Stimulated activated CD4-positive, alpha-beta T cell treated with anti-CD3 and anti-CD28 coated beads, Interleukin-12 subunit alpha, Interleukin-12 subunit beta, amount 100 ng/mL, for 24 hours (primary cell): Measurements from ENCODE around the gene WARS2.

Experiments used
- DNase-seq, 2 experiments: peaks; one replicate each; pipeline ENCODE4 v3.0.0-alpha.2; 2020; ENCODE audit warnings: low read depth in 2 of 2

WARS2 gene

DNA sequence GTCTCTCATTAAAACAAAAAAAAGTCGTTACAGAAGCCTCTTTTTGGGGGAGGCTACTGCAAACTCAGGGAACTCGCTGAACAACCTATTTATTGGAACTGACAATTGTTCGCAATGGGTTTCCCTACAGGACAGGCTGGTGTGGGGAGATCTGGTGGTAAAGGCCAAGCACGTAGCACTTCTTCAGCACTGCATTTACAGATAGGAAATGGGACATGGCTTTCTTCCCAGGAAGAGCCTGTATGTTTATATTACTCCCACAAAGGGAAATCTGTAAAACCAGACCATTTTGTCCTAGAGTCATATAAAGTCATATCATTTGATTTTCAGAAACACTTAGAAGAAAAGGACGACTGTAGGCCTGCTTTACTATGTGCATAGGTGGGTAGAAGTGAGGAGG, 113.5 kb downstream of the WARS2 start:
- DNase-seq: no peak

DNA sequence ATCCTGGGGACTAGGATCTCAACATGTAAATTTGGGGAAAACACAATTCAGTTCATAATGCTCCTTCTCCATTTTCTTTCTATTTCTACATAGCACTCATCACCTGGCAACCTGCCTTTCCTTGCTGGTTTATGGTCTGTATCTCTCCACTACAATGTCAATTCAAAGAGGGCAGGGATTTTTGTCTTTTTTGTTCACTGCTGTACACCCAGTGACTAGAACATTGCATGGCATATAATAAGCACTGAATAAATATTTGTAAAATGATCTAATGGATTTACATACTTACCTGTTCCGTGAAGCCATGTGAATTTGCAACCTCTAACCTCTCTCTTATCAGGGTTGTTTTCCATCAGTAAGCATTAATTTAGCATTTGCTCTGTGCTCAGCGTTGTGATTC, 124.9 kb downstream of the WARS2 start:
- no peak for DNase-seq

GRCh38 chr1:119012383-119012782, 128.1 kb downstream of the WARS2 start:
- DNase-seq: no peak

GRCh38 chr1:119011706-119012105, 128.7 kb downstream of the WARS2 start:
- no peak for DNase-seq

GRCh38 chr1:119011116-119011515, 129.3 kb downstream of the WARS2 start:
- DNase-seq: no peak

DNA sequence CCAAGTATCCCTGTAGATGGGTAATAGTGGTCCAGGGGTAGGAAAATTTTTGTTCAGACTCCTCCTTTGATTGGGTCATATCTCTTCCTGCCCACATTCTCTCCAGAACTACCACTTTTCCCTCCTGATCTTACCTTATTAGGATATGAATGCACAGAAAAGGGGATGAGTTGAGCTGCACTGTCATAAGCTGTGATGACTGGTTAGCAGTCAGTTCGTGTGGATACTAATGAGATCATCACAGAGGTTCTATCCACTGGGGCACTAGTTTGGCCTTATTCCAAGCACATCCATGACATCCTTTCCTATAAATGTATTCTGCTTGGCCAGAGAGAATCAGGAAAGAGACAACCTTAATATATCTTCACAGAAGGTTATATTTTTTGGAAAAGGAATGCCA, 130.3 kb downstream of the WARS2 start:
- DNase-seq: no peak

GRCh38 chr1:119009312-119009655, 131.2 kb downstream of the WARS2 start:
- DNase-seq: no peak

GRCh38 chr1:119008483-119009311, 131.8 kb downstream of the WARS2 start:
- no peak for DNase-seq

GRCh38 chr1:119007670-119008482, 132.6 kb downstream of the WARS2 start:
- DNase-seq: no peak

- no peak for DNase-seq
These were observed 133.1 kb downstream of the WARS2 start for GRCh38 chr1:119007339-119007669.

DNA sequence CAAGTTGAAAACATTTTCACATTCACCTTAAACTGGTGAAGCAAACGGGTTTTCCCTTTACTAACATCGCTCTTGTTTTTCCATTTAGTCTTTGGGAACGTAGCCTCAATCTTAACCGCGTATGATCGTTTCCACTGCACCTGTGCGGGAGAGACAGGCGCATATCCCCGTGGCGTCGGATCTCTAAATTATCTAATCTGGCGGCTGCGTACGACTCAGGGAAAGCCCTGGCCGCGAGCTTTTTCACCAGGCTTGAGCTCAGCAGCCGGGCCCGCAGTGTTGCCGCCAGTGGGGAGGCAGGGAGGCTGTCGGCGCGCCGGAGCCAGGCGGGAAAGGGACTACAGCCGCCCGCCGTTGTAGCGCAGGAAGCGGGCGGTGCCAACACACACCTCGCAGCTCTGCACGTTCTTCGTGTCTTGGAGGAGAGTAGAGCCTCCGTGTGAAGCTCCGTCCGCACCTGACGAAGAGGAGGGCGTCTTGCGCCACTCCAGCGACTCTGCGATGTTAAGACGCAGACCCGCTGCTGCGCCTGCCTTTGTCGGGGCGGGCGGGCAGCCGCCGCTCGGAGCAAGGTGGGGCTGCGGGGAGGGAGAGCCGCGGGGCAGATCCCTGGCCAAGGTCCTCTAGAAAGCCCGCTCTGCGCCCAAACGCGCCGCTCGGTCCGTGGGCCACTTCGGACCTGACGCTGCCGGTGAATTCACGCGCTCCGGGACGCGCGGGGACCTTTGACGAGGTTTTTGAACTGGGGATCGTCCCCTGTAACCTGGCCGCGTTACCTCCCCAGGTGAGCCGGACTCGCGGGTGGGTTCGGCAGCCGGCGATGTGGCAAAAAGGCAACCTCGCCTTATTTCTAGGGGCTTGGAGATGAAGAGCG, 133.8 kb downstream of the WARS2 start:
- DNase-seq: no peak

- no peak for DNase-seq
These were observed 134.6 kb downstream of the WARS2 start for GRCh38 chr1:119005724-119006405.

DNA sequence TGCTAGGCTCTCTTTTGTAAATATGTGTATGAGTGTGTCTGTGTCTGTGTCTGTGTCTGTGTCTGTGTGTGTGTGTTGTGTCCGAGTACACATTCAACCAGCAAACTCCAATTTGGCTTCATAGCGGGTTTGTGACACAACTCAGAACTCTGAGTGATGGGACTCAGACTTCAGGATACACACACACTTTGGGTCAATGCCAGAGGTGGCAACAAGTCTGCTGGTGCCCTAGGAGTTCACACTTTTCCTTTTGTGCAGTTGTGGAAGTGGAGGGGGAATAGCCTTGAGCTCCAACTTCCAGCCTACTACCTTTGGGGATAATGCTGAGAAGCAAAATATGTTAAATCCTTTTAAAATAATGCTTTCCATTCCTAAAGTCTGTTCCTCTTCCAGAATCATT, 135.7 kb downstream of the WARS2 start:
- no peak for DNase-seq

DNA sequence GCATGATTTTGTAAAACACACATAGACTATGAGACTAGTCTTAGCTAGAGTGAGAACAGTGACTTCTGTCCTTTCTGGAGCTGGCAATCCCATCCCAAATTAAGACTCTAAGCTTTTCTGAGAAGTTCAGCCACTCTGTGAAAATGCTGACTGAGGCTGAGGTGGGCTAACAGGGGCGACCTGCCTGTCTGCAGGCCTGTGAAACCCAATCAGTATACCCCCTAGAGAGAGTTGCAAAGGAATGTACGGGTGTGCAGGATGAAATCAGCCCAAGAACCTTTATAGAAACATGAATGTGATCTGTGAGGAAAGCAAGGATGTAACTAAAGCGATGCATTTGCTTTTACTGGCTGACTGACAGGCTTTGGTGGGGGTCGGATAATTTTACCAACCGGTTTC, 136.3 kb downstream of the WARS2 start:
- no peak for DNase-seq

DNA sequence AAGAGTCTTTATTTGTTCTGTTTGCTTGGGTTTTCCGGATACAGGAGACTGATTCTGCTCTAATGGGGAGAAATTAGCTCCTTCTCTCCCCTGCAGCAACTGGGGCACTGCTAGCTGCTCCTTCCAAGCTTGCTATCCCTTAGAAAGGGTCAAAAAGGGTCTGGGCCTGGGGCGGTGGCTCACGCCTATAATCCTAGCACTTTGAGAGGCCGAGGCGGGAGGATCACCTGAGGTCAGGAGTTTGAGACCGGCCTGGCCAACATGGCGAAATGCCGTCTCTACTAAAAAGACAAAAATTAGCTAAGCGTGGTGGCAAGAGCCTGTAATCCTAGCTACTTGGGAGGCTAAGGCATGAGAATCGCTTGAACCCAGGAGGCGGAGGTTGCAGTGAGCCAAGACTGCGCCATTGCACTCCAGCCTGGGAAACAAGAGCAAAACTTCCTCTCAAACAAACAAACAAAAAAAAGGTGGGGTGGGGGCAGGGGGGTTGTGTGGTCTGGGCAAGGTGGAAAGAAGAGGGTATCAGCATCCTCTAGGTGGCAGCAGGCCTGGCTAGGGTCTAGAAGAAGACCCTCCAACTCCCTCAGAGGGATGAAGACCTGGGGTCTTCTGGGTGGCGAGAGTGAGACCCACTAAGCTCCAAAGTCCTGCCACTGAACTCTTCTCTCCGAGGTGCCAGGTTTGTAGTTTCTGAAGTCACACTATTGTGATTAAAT, 136.9 kb downstream of the WARS2 start:
- no peak for DNase-seq

GRCh38 chr1:119002028-119002686, 138.3 kb downstream of the WARS2 start:
- DNase-seq: no peak

DNA sequence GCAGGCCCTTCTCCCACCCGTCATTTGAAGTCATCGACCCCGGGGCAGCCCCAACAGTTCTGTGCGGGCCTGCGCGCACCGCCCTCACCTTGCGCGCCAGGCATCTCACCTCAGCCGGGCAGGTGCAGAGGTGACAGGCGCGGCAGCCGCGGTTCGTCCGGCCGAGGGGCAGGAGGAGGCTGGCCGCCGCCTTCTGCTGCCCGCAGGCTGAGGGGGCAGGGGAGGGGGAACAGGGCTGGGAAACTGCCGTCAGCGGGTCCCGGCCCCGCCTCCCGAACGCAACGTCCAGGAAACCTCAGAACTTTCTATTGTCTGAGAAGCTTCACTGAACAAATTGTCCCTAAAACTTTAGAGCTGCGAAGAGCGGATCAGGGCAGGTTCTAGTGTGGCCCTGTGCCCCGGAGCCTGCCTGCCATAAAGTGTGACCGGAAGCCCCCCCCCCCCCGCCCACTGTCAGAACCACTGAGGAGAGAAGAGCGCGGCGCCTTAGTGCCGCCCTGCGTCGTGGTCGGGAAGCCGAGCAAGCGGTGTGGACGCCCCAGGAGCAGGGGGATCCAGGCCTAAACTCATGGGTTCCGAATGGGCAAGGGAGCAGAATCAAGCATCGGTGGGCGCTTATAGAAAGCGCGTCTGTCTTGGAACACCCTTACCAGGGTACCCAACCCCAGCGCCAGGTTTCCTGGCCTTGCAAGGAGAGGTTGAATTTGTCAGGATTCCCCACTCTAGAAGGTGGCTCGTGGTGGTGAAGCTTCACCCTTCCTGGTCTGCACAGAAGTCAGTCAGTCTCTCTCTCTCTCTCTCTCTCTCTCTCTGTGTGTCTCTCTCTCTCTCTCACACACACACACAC, 139.0 kb downstream of the WARS2 start:
- no peak for DNase-seq

DNA sequence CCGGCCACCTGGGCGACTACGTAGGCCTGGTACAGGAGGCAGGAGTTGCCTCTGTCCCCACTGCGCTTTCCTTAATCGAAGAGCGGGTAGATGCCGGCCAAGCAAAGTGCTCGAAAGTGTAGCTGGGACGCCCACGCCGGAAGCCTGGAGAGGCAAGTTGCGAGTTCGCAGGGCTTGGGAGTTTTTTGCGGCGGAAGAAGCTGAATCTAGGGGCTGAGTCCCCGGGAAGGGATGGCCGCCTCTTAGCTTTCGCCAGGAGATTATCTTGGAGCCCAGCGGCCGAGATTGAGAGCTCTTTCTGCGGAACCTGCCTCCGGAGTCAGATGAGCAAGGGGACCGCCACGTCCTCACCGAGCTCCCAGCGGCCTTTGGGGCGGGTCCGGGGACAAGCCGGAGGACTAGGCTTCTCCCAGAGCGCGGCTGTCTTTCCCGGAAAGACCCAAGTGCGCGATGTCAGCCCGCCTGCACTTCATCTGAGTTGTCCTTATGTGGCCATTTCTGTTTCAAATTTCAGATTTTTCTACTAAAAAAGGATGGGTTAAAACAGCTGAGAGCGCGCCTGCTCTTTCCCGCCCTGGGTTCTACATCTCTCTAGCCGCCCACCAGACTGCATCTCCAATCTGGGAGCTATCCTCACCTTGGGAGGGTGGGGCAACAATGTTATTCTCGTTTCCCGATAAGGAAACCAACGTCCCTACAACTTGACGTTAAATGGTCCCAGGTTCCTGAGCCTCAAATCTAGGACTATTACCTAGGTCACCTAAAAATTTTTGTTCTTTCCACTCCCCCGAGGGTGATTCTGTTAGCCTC, 139.9 kb downstream of the WARS2 start:
- DNase-seq: no peak
